NOMO-1 (cell line): ENCODE results near the gene RWDD1.
A peak's percentile ranks its signal among the peaks of the same experiment; 100 is the strongest.

Source experiments
- DNase-seq, 2 experiments: peaks; one replicate each; lab custom pipeline; 2025; ENCODE audit not compliant: unreplicated experiment in 2 of 2; lab: John Stamatoyannopoulos, UW

Gene RWDD1

GRCh38 chr6:116570856-116571682 lies at the start of gene RWDD1:
RWDD1 (plus strand) TSS chr6:116571504; CDS start chr6:116571583, 79 bp downstream.
- DNase-seq: peak; percentile 96 to 97

GRCh38 chr6:116522896-116523295 lies 48.4 kb upstream of the RWDD1 start:
- no peak for DNase-seq

GRCh38 chr6:116524236-116524635 lies 47.1 kb upstream of the RWDD1 start:
- DNase-seq: no peak

GRCh38 chr6:116528133-116528532 lies 43.2 kb upstream of the RWDD1 start:
- no peak for DNase-seq

- no peak for DNase-seq
Measured at GRCh38 chr6:116528780-116529179, 42.5 kb upstream of the RWDD1 start.

- DNase-seq: no peak
Measured at GRCh38 chr6:116529466-116530290, 41.6 kb upstream of the RWDD1 start.

- no peak for DNase-seq
Measured at GRCh38 chr6:116530436-116530835, 40.9 kb upstream of the RWDD1 start.

GRCh38 chr6:116531675-116532570 lies 39.4 kb upstream of the RWDD1 start:
- peak in 1 of 2 experiments; percentile 77 for DNase-seq

GRCh38 chr6:116533233-116533957 lies 37.9 kb upstream of the RWDD1 start:
- peak; percentile 47 to 69 for DNase-seq

GRCh38 chr6:116535109-116535508 lies 36.2 kb upstream of the RWDD1 start:
- DNase-seq: no peak

GRCh38 chr6:116536216-116536621 lies 35.1 kb upstream of the RWDD1 start:
- peak; percentile 32 to 48 for DNase-seq

- no peak for DNase-seq
Measured at GRCh38 chr6:116542426-116542825, 28.9 kb upstream of the RWDD1 start.

GRCh38 chr6:116543149-116543548 lies 28.2 kb upstream of the RWDD1 start:
- no peak for DNase-seq

- DNase-seq: no peak
Measured at GRCh38 chr6:116545651-116546050, 25.7 kb upstream of the RWDD1 start, which contains the start of gene TRAPPC3L. TRAPPC3L (minus strand) TSS chr6:116545684; CDS start chr6:116545514, 170 bp downstream.

GRCh38 chr6:116547358-116547757 lies 23.9 kb upstream of the RWDD1 start:
- DNase-seq: no peak

GRCh38 chr6:116550796-116551195 lies 20.5 kb upstream of the RWDD1 start:
- DNase-seq: no peak

GRCh38 chr6:116553451-116553850 lies 17.9 kb upstream of the RWDD1 start, which contains the start of gene CALHM4:
CALHM4 (plus strand) TSS chr6:116553751; CDS start chr6:116553794, 43 bp downstream.
- no peak for DNase-seq

- DNase-seq: no peak
Measured at GRCh38 chr6:116556065-116556464, 15.2 kb upstream of the RWDD1 start.

- DNase-seq: no peak
Measured at GRCh38 chr6:116556814-116557415, 14.4 kb upstream of the RWDD1 start.
